ENCODE measurements around the gene DCST2. TPM values are rescaled to one million over a fixed set of nuclear protein-coding genes. Genes with fewer than 3 reads are reported as not detected.

Gene DCST2
- total and polyA plus RNA-seq, 9 of the 15 experiments (the other 6 are each of a cell fraction or from before 2014, with no cell fraction given): 0.09 to 0.49 (median 0.11) TPM; not detected in 3

DNA sequence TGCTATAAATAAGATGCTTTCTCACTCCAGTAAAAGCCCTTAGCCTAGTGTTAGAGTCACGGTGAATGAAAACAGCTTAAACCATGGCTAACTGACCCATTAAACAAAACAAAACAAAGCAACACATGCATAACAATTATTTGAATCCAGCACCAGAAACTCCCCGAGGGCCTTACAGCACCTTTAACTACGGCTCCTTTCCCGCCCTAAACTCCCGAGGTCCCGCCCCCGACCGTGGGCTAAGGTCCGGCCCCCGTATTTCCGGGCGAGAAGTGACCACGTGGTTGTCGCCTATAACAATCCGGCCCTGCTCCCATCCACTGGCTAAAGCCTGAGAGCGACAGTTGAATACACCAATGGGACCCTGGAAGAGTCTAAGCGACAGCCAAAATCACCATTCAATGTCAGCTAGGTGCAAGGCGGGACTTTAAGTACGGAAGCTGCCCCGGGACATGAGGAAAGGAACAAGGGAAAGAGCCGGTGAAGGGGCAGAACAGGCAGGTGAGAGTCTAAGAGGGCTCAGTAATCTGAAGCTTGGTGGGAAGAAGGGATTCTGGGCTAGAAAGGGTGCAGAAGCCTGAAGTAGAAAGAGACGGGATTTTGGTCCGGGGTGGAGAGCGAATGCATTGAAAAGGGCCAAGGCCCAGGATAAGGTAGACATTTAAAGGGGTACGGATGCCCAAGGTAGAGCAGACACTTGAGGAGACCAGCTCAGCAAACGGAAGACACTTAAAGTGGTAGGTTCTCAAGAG is 50.5 kb downstream of the DCST2 start, which contains the start of gene FLAD1 (continued):
- TF ChIP-seq ZNF561 (CRISPR knock-in tag; conservative IDR thresholded peaks at IDR 0.05) (no peak), ZFP1 (CRISPR knock-in tag; IDR thresholded peaks at IDR 0.05) (no peak), BCOR (IDR thresholded peaks at IDR 0.05) (no peak), HNRNPL (IDR thresholded peaks at IDR 0.05; ENCODE audit: low read depth, low read length) (no peak), TBL1XR1 (IDR thresholded peaks at IDR 0.05; ENCODE audit: low read length in 2 of 2) (no peak; a peak in 1 of 4 replicates), ZNF165 (CRISPR knock-in tag; IDR thresholded peaks at IDR 0.05; ENCODE audit: borderline replicate concordance) (no peak), ZNF143 (CRISPR knock-in tag; IDR thresholded peaks at IDR 0.05) (no peak), GABPB2 (CRISPR knock-in tag; conservative IDR thresholded peaks at IDR 0.05) (no peak), C11orf30 (IDR thresholded peaks at IDR 0.05; ENCODE audit: low read depth) (peak; percentile 89), ZFX (CRISPR knock-in tag; IDR thresholded peaks at IDR 0.05) (peak; percentile 50), JUNB (CRISPR knock-in tag; conservative IDR thresholded peaks at IDR 0.05) (no peak), WHSC1 (IDR thresholded peaks at IDR 0.05; ENCODE audit: low read length) (no peak)
- TF ChIP-seq, protein P1, sequence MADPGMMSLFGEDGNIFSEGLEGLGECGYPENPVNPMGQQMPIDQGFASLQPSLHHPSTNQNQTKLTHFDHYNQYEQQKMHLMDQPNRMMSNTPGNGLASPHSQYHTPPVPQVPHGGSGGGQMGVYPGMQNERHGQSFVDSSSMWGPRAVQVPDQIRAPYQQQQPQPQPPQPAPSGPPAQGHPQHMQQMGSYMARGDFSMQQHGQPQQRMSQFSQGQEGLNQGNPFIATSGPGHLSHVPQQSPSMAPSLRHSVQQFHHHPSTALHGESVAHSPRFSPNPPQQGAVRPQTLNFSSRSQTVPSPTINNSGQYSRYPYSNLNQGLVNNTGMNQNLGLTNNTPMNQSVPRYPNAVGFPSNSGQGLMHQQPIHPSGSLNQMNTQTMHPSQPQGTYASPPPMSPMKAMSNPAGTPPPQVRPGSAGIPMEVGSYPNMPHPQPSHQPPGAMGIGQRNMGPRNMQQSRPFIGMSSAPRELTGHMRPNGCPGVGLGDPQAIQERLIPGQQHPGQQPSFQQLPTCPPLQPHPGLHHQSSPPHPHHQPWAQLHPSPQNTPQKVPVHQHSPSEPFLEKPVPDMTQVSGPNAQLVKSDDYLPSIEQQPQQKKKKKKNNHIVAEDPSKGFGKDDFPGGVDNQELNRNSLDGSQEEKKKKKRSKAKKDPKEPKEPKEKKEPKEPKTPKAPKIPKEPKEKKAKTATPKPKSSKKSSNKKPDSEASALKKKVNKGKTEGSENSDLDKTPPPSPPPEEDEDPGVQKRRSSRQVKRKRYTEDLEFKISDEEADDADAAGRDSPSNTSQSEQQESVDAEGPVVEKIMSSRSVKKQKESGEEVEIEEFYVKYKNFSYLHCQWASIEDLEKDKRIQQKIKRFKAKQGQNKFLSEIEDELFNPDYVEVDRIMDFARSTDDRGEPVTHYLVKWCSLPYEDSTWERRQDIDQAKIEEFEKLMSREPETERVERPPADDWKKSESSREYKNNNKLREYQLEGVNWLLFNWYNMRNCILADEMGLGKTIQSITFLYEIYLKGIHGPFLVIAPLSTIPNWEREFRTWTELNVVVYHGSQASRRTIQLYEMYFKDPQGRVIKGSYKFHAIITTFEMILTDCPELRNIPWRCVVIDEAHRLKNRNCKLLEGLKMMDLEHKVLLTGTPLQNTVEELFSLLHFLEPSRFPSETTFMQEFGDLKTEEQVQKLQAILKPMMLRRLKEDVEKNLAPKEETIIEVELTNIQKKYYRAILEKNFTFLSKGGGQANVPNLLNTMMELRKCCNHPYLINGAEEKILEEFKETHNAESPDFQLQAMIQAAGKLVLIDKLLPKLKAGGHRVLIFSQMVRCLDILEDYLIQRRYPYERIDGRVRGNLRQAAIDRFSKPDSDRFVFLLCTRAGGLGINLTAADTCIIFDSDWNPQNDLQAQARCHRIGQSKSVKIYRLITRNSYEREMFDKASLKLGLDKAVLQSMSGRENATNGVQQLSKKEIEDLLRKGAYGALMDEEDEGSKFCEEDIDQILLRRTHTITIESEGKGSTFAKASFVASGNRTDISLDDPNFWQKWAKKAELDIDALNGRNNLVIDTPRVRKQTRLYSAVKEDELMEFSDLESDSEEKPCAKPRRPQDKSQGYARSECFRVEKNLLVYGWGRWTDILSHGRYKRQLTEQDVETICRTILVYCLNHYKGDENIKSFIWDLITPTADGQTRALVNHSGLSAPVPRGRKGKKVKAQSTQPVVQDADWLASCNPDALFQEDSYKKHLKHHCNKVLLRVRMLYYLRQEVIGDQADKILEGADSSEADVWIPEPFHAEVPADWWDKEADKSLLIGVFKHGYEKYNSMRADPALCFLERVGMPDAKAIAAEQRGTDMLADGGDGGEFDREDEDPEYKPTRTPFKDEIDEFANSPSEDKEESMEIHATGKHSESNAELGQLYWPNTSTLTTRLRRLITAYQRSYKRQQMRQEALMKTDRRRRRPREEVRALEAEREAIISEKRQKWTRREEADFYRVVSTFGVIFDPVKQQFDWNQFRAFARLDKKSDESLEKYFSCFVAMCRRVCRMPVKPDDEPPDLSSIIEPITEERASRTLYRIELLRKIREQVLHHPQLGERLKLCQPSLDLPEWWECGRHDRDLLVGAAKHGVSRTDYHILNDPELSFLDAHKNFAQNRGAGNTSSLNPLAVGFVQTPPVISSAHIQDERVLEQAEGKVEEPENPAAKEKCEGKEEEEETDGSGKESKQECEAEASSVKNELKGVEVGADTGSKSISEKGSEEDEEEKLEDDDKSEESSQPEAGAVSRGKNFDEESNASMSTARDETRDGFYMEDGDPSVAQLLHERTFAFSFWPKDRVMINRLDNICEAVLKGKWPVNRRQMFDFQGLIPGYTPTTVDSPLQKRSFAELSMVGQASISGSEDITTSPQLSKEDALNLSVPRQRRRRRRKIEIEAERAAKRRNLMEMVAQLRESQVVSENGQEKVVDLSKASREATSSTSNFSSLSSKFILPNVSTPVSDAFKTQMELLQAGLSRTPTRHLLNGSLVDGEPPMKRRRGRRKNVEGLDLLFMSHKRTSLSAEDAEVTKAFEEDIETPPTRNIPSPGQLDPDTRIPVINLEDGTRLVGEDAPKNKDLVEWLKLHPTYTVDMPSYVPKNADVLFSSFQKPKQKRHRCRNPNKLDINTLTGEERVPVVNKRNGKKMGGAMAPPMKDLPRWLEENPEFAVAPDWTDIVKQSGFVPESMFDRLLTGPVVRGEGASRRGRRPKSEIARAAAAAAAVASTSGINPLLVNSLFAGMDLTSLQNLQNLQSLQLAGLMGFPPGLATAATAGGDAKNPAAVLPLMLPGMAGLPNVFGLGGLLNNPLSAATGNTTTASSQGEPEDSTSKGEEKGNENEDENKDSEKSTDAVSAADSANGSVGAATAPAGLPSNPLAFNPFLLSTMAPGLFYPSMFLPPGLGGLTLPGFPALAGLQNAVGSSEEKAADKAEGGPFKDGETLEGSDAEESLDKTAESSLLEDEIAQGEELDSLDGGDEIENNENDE (IDR thresholded peaks at IDR 0.05; ENCODE audit: low read depth, low read length): no peak

Data from K562 (cell line).